Medulla oblongata (tissue), 1 donor: ENCODE results near the gene SEL1L3.
"Not testable (repeated sequence)": the region's sequence is repeated elsewhere in the genome, so short reads cannot be mapped to it uniquely, and the experiment has no call there.

Experiments used
- DNase-seq: peaks from one replicate; pipeline ENCODE4 v3.0.0-alpha.2; 2015; ENCODE audit errors: extremely low spot score

The SEL1L3 gene

DNA sequence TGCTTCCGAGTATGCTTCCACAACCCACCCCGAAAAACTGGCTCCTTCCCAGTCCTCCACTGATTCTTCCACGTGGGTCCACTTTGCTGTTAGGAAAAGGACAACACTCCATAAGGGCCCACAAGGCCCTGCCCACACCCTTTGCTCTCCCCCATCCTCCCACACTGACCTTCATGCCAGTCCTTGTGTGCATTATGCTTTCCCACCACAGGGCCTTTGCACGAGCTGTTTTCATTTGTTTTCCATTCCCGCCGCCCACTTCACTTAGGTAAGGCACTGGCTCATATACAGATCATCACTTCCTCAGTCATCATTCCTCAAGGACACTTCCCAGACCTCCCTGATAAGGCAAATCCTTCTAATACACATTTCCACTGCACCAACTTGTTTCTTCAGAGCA is 16.8 kb upstream of the SEL1L3 start:
- DNase-seq: no peak

DNA sequence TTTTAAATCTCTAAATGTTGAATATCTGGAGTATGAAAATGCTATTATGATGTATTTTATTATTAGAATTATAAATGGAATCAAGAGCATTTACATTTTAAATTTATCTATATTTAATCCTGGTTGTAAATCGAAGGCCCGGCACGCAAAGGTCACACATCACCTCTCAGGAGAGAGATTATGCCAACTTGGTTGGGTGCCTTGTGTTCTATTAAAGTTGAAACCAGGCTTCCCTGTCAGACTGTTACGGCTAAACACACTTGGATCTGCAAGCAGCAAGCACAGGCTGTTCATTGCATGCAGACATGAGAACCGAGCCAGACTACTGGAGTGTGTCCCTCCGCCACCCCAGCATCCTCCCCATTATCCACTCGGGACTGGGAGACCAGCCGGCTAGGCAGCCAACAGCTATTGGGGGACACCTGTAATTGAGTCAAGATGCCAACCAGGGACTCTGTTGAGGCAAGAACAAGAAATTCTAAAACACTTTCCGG is 16.4 kb upstream of the SEL1L3 start:
- no peak for DNase-seq

DNA sequence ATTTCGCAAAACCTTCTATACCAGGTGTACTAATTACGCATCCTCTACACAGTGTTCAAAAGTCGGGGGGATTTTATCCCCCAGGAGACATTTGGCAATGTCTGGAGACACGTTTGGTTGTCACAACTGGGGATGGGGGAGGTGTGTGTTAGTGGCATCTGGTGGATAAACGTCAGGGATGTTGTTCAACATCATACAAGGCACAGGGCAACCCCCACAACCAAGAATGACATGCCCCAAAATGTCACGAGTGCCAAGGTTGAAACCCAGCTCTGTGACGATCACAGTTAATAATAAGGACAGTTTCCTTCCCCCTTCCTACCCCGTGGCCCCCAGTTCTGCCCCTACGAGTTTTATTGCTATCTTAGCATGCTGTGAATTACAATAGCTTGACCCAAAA is 15.9 kb upstream of the SEL1L3 start:
- DNase-seq: no peak

DNA sequence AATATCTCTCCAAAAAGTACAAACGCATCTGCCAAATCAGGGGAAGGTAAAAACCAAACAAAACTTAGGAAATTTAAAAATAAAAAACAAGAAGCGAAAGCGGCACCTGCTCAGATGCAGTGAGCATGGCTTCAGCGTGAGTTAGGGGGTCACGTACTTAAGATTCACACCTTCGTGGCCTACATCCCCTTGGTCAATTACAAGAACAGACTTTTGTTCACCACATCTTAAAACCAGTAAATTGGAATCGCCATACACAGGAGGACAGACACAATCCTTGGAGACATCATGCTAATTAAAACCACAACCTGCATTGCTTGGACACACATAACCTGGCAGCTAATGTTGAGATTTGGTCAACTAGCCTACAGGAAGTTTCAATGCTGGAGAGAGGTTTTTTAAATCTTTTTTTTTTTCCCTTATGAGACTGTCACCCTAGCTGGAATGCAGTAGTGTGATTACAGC is 12.5 kb upstream of the SEL1L3 start:
- DNase-seq: no peak

DNA sequence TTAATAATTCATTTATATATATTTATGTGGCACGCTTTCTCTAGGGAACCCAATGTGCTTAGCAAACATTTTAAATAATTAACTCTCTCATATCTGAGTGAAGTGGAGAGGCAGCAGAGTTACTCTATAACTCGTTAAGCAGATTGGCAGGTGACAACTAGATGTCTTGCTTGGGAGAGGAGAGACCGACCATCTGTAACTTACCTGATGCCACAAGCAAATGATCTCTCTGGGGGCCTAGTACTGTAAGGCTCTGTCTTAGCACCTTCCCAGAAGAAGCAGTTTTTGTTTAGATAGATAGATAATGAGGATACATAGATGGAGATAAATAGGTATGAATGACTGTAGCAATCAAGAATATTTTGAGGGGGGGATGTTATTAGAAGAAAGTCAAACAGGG is 11.9 kb upstream of the SEL1L3 start:
- DNase-seq: no peak

DNA sequence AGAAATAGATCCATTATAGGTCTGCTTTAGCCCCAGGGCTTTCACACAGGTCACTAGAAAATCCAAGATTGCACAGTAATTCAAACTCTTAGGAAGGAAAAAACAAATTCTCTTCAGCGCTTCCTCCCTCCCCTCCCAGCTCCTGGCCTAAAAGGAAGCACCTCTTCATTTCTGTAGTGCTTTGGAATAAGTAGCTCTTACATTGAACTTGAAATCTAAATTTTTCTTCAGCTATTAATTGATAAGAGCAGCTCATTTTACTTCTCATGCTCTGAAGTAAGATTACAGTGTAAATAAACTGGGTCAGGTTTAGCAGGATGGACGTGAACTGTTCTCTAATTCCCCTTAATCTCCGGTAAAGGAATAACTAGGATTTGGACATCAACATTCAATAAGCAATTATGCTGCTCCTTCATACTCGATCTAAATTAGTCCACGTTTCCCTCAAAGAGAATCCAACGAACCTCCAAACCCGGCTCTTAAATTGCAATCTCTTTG is 10.9 kb upstream of the SEL1L3 start:
- DNase-seq: no peak

DNA sequence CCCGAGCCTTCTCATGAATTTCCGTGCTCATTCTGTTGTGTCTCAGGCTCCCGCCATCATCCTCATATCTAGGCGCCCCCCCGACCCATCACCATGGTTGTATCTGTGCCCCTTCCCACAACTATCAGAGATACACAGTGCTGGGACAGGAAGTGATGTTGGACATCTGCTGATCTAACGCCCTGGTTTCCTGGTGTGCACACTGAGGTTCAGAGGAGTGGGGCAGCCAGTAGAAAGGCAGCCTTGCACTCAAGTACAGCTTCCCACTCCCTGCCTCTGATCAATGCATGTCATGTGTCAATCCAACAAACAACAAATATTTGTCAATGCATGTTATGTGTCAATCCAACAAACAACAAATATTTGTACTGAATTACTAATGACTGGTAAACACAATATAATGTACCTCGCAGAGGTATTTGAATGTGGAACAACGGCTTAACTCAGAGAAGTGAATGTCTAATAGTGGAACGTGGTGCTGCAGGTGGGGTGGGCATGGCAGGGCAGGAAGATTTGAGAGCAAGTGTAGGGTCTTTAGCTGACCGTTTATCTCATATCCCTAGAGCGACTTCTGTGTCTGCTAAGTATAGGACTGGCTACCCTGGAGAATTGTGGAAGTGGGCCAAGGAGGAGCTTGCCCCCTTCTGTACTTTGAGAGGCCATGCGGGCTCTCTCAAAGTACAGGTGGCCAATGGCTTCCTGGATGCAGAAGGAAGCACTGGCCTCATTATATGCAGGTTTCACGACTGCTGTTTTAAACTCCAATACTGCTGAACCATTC is 10.3 kb upstream of the SEL1L3 start:
- DNase-seq: no peak

DNA sequence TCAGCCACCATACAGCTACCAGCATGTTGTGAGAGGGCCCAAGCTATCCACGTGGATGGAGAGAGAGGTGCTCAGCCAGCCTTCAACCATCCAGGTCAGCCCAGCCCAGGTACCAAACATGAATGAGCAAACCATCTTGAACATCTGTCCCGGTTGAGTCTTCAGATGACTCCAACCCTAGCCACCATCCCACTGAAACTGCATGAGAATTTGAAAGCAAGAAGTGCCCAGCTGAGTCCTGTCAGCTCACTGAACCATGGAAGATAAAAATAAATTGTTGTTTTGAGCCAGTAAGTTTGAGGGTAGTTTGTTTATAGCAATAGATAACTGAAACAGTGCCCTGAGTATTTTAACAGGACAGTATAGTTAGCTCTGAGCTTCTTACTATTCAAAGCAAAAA is 7.3 kb upstream of the SEL1L3 start:
- no peak for DNase-seq

DNA sequence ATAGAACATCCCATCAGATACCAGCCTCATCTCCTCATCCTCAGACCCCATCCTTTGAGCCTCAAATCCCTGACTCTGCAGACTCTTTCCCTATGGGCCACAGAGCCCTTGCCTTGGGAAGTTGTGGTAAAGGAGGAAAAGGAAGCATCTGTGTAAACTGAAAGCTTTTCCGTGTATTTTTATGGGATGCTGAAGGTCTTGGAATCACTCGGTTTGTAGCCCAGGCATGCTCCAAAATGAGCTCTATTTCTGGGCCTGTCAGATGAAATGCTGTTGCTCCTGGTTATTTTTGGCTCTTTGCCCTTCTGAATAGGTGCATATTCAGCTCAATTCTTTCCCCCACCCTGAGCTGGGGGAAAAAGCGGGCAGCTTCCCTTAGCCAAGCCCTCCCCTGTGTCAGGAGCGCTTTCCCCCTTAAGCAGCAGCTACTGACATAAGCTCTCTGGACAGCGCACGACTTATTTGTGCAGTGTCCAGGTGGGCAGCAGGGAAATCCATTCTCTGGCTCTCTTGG is 5.0 kb upstream of the SEL1L3 start:
- DNase-seq: no peak

DNA sequence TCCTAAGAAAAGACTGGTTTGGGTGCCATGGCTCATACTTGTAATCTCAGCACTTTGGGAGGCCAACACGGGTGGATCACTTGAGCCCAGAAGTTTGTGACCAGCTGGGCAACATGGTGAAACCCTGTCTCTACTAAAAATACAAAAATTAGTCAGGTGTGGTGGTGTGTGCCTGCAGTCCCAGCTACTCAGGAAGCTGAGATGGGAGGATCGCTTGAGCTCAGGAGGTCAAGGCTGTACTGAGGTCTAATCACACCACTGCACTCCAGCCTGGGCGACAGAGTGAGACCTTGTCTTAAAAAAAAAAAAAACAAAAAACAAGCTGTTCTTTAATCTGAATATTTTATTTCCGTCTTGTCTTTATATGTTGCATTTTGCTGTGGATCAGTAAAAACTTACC is 3.6 kb upstream of the SEL1L3 start:
- DNase-seq: not testable (repeated sequence)

DNA sequence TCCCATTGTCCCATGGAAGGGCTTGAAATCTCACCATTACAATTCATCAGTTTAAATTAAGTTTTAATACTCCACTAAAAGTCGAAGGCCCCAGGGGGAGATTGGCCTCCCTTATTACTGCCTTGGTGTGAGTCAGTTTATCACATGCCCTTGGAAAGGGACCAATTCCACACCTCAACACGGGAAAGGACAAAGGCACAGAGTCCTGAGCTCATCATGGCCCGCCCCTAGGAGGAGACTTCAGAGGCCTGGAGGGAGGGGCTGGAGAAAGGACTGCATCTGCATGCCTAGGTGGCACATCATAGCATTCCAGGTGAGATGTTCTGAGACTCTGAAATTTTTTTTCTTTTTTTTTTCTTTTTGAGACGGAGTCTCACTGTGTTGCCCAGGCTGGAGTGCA is 2.8 kb upstream of the SEL1L3 start:
- no peak for DNase-seq

DNA sequence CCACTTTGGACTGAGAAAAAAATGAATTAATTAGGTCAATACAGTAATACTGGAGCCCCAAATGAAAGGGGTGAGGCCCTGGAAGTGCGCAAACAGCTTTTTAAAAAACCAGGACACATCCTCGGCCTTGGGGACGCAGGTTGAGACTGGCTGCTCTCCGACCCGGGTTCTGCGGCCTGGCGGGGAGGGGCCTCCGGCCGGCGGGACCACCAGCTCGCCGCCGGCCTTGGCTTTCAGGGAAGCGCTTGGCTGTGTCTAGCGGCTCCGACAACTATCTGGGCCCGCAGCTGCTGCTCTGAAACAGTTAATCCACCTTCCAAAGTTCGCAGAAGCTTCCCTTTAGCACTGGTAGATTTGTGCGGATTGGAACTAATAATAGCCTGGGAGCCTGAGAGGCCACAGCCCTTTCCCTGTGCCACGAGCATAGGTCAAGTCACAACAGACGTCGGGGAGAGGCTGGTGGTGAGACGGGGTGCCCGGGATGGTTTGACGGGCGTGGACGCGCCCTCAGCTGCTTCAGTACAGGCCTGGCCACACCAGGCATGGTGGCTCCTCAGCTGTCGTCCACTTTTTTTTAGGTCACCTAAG is 1.1 kb upstream of the SEL1L3 start:
- DNase-seq: no peak

DNA sequence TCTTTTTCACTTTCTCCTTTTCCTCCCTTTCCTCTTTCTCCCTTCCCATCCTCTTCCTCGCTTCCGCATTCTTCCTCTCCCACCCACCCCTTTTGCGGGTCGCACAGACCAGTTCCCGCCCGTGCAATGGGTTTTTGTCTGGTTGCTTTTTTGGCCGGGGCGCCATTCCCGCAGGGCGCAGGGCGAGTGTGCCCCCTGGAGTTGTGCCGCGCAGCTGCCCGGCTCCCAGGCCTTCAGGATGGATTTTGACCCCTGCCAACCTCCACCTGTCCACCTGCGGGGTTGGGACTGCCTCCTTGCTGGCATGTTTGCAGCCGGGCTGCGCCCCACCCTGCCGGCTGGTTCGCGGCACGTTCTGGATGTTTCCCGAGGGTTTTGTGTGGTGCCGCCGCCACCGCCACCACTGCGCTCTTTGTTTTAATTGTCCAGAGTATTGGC is 578 bp upstream of the SEL1L3 start:
- no peak for DNase-seq

DNA sequence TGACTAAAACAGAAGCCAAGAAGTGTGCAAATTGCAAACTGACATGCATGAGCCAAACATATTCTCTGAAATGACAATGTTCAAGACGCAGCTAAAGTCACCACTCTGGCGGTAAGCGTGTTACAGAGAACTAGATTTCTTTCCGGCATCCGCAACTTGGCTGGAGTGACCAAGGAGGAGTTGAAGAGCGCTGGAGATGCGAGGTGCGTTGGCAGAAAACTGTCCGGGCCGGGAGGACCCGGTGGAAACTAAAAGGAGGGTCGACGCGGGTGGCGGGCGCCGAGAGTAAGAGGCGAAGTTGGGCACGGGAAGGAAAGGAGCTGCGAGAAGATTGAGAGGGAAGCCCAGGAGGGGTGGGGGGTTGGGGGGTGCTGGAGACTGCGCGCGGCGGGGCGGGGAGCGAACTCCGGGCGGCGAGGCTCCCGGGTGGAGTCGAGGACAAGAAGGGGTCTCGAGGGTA is 807 bp downstream of the SEL1L3 start:
- DNase-seq: peak; percentile 12

DNA sequence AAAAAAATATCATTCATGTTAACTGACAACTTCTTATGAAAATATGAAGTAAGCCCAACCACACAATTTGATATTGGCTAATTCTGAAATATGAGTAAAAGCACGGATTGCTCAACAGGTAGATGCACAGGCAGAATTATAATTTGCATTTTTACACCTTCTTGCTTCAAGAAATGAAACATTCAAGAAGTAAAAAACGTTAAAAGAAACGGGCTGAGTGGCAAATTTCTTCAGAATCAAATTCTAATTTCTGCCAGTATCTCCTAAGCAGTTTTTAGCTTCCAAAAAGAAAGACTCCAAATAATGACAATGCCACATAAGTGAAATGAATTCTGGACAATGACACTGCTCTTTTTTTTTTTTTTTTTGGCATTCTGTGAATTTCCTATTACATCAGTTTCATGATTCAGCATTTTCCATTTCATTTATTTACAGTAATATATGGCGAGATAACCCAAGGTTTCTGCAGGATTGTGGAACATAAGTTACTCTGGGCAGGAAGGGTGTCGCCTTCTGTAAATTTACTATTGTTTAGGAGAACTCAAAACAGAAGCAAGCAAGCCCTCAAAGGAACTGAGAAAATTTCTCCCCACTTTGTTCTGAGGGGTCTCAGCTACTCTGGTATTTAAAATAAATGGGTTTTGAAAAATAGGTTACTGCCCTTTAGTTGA is 1.4 kb downstream of the SEL1L3 start:
- no peak for DNase-seq

DNA sequence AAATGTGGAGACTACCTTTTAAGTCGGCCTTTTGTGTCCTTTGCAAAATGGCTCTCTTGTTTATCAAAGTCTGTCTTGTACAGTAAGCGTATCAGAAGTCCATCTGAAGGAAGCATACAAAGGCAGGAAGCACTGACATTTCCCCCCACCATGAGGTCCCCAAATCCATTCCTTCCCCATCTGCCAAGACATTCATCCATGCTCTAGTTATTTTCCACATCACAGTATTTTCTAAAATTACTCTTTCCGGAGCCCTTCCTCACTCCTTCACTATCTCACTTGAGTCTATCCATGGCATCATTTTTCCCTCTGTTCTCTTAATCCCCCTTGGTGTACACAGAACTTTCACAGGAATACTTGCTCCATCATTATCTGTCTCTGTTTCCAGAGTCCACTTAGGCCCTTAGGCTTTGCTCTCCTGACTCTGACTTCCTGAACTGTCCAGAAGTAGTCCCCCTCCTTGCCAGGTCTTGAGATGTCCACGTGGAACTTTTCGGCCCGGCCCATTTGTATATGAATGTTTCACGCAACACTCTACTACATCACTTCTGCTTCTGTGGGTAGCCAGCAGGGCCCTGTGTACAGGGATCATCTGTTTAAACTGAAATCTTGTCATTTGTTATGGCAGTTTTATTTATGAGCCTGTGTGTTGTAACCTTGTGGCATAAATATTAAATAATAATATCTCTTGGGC is 2.1 kb downstream of the SEL1L3 start:
- peak; percentile 24 for DNase-seq

DNA sequence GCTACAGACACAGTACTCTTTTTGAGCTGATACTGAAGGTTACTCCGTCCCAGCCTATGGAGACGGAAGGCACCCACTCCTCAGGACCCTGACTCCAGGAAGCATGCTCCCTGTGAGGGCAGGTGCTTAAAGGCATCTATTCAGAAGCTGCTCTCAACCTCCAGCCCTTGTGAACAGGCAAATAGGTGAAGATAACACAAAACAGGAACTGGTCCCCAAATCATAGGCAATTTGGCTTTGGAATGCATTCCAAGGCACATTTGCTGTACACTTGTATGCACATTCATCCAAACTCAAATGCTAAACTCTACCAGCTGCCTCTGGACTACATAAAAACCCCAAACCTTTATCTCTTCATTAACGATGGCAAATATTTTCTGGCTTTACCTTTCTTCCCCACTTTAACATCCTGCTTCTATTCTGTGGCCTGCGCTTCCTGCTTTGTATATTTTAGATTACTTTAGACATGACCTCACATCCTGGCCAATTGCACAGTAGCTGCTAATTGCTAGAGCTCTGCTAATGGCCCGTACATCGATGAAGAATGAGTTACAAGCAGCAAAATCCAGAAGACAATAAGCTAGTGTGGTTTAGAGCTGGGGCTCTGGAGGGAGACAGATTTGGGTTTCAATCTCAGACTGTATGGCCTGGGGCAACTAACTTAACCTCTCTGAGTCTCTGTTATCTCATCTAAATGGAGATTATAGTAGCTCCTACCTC is 3.2 kb downstream of the SEL1L3 start:
- DNase-seq: no peak

DNA sequence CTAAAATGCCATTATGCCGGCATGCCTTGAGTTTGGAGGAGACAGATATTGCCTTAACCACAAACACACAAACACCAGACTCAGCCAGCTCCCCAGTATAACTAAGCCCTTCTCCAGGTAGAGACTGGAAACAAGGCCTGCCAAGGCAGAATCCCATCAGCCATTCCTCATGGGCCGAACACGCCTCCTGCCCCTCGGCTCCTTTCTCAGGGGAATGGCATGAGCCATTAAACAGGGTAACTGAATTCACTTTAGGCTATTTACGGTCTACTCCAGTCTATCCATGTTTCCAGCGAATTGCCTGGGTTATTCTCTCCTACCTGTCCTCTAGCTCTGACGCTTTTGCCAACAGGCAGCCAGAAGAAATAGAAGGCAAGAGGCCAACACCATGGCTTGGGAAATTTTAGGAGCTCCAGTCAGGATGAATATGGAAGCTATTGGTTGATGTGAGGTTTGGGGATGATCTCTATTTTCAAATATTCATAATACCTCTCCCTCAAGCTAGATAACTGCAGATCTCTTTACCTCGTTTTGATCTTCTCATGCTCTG is 4.9 kb downstream of the SEL1L3 start:
- no peak for DNase-seq

DNA sequence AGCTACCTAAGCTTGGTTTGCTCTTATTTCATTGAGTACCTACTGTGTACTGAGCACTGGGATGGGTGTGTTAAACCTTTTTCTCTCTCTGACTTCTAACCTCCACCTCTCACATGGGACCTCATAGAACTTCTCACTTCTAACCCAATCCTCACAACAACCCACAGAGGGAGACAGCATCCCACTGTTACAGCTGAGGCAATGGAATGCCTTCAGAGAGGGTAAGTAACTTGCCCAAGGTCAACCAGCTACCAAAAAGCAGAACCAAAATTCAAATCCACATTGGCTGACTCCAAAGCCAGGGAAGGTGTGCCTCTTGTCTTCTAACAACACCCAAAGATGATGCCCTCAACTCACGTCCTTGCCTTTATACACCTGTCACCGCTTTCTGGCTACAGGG is 5.4 kb downstream of the SEL1L3 start:
- no peak for DNase-seq

DNA sequence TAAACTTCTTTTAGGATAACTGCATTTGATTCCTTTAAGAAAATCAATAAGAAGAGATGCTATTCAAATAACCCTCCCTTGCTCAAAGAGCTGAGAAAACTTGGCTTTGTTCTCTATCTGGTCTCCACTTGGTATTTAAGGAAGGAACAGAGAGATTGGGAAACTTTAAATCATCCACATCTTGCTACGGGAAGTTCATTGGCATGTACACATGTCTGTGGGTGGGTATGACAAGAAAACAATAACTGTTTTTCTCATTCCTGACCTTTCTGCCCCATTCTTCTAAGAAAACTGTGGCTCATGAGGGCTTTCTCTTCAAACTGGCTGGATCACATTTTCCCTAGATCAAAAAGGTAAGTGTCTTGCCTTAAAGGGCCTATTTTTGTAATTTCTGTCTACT is 6.0 kb downstream of the SEL1L3 start:
- DNase-seq: no peak

DNA sequence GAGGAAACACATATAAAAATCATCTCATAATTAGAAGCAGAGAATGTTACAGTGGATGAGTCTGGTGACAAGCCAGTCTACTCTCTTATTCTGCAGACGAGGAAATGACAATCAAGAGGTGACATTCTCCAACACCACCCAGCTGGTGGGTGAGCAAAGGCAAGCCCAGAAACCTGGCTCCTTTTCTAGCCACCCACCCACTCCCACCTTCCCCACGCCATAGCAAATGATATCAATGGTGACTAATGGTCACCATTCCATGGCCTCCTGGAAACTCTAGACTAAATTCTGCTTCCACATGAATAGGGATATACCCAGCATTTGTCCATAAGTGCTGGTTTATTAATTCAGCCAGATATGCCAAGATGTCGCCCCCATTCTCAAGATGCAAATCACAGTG is 10.7 kb downstream of the SEL1L3 start:
- DNase-seq: no peak
